OCI-LY3 (cell line): ENCODE data around the gene UAP1L1.

Experiments used
- H2AFZ ChIP-seq: fragments of 200-600, 300-600 bp; shearing (Covaris generic); 2 replicates; pipeline ENCODE4 v1.6.0; 2014; ENCODE audit warnings: antibody characterized with exemption, low read depth, low read length
- H3K27ac ChIP-seq: fragments of 200-600, 300-600 bp; sonication (generic); 2 replicates; pipeline ENCODE4 v1.5.1; 2014; ENCODE audit warnings: mild to moderate bottlenecking, low read length, moderate library complexity, mixed read lengths
- H3K27me3 ChIP-seq: fragments of 200-600, 300-600 bp; sonication (generic); 2 replicates; pipeline ENCODE4 v1.6.1; 2014; ENCODE audit warnings: low read depth, low read length, mixed read lengths
- H3K36me3 ChIP-seq: fragments of 200-600, 300-600 bp; sonication (generic); replicated peaks from 2 replicates; pipeline ENCODE3; 2014; ENCODE audit warnings: low read depth, low read length, mixed read lengths
- H3K4me1 ChIP-seq: fragments of 300-600, 200-600 bp; sonication (generic); 2 replicates; pipeline ENCODE4 v1.6.1; 2014; ENCODE audit warnings: low read length, mixed read lengths
- H3K4me2 ChIP-seq: fragments of 200-600, 300-600 bp; sonication (generic); 2 replicates; pipeline ENCODE4 v1.6.1; 2014; ENCODE audit warnings: low read length, mixed read lengths
- H3K4me3 ChIP-seq: fragments of 300-600, 200-600 bp; sonication (generic); 2 replicates; pipeline ENCODE4 v1.5.1; 2014; ENCODE audit warnings: antibody characterized with exemption, mild to moderate bottlenecking, low read length, moderate library complexity
- H3K79me2 ChIP-seq: fragments of 300-600, 200-600 bp; shearing (Covaris generic); 2 replicates; pipeline ENCODE4 v1.6.1; 2014; ENCODE audit warnings: mild to moderate bottlenecking, low read length, mixed read lengths
- H3K9ac ChIP-seq: fragments of 300-600, 200-600 bp; shearing (Covaris generic); 2 replicates; pipeline ENCODE4 v1.6.0; 2014; ENCODE audit warnings: mild to moderate bottlenecking, low read length, moderate library complexity
- H3K9me3 ChIP-seq: fragments of 200-600, 300-600 bp; shearing (Covaris generic); 2 replicates; pipeline ENCODE4 v1.6.1; 2014; ENCODE audit warnings: low read length, mixed read lengths; ENCODE audit not compliant: insufficient read depth
- H4K20me1 ChIP-seq: fragments of 200-600, 300-600 bp; sonication (generic); 2 replicates; pipeline ENCODE4 v1.6.1; 2016; ENCODE audit warnings: low read length, mixed read lengths; ENCODE audit not compliant: insufficient read depth
- EZH2phosphoT487 ChIP-seq: fragments of 200-600 bp; shearing (Covaris generic); IDR thresholded peaks from 2 replicates; pipeline ENCODE4 v1.6.1; 2018; ENCODE audit warnings: antibody characterized with exemption, mixed run types, low read depth
- TF ChIP-seq, protein P1 (sequence below): fragments of 200-600, 300-600 bp; sonication (generic); IDR thresholded peaks from 2 replicates; pipeline ENCODE4 v1.5.1; 2014; ENCODE audit warnings: antibody characterized with exemption, low read length, low read depth

The UAP1L1 gene

DNA sequence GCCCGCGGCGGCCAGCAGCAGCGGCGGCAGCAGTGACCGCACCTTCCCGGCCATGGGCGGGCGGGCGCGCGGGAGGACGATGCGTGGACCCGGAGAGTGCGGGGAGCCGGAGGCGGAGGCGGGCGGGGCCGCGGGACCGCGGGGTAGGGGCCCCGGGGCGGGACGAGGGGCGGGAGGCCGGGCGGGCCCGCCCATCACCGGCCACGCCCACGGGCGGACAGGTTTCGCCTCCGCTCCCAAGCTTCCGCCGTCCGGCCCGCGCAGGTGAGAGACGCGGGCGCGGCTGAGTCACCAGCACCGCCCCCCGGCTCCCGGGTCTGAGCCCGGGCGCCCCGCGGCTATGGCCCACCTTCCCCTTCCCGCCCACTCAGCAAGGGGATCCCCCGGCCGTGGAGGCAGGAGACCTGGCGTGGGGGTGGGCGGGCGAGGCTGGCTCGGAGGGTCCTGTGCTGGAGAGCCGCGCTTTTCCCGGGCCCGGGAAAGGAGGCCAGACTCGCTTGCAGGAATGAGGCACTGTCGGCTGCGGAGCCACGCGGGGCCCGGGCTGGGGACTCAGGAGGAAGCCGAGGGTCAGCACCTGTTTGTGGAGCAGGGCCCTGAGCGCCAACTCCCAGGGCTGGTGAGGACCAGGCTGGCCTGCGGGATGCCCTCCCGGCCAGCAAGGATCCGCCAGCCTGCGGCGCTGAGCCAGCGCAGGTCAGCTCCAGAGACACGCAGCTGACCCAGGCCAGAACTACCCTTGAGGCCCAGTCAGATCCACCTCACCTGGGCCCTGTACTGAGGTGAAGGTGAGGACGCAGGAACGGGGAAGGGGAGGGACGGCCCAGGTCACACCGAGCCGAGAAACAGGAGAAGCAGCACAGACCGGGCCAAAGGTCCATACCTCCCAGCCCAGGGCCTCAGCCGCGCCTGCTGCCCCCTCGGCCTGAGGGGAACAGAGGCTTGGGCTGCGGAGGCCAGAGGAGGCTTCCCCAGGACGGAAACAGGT lies 23.1 kb upstream of the UAP1L1 start, which contains the start of gene ENTPD2:
TSS of gene ENTPD2 (minus strand) at position 118 of the 988 bp plus-strand sequence. CDS start at position 54, 64 bp downstream.
- Histone ChIP-seq H4K20me1 (no peaks in the 10 kb centered on the region), H3K4me1 (no peaks in the 10 kb centered on the region), H2AFZ (no peak within 1 kb of the TSS), H3K9ac (no peak within 1 kb of the TSS), H3K27ac (no peak within 1 kb of the TSS), H3K27me3 (peaks cover 3% of the 10 kb centered on the region; the same call in 1 of the 2 replicates), H3K4me2 (no peak within 1 kb of the TSS), H3K4me3 (no peak within 1 kb of the TSS), H3K36me3 (no peaks in the 10 kb centered on the region), H3K79me2 (no peaks in the 10 kb centered on the region), H3K9me3 (no peaks in the 10 kb centered on the region)
- no peak for TF ChIP-seq EZH2phosphoT487
- TF ChIP-seq, protein P1, sequence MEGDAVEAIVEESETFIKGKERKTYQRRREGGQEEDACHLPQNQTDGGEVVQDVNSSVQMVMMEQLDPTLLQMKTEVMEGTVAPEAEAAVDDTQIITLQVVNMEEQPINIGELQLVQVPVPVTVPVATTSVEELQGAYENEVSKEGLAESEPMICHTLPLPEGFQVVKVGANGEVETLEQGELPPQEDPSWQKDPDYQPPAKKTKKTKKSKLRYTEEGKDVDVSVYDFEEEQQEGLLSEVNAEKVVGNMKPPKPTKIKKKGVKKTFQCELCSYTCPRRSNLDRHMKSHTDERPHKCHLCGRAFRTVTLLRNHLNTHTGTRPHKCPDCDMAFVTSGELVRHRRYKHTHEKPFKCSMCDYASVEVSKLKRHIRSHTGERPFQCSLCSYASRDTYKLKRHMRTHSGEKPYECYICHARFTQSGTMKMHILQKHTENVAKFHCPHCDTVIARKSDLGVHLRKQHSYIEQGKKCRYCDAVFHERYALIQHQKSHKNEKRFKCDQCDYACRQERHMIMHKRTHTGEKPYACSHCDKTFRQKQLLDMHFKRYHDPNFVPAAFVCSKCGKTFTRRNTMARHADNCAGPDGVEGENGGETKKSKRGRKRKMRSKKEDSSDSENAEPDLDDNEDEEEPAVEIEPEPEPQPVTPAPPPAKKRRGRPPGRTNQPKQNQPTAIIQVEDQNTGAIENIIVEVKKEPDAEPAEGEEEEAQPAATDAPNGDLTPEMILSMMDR, result no peak

DNA sequence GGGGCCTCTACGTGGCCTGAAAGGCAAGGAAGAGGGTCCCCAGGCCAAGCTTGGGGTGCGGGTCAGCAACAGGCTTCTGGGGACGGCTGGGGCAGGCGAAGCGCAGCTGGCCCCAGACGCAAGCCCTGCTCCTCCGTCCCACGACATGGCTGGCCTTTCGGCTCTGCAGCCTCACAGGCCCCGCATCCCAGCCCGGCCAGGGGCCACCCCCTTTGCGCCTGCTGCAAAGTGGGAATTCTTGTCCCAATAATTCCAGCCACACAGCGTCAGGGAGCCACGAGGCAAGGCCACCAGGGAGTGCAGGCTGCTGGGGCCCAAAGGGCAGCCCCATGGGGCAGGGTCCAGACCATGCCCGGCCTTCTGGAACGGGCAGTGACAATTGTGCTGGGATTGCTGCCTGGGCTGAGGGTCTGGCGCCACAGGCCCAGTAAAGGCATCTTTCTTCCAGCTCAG lies 22.4 kb upstream of the UAP1L1 start:
- peaks cover 3% of the 10 kb centered on the region; the same call in 1 of the 2 replicates for H3K27me3 ChIP-seq
- no peak overlapping the region for H3K27ac ChIP-seq
- no peaks in the 10 kb centered on the region for H3K79me2 ChIP-seq
- H3K36me3 ChIP-seq, result no peaks in the 10 kb centered on the region
- H2AFZ ChIP-seq, result no peak overlapping the region
- H3K4me3 ChIP-seq, result no peak overlapping the region
- H4K20me1 ChIP-seq, result no peaks in the 10 kb centered on the region
- H3K4me2 ChIP-seq, result no peak overlapping the region
- no peaks in the 10 kb centered on the region for H3K9me3 ChIP-seq
- TF ChIP-seq EZH2phosphoT487, result no peak
- TF ChIP-seq, protein P1, result no peak
- no peaks in the 10 kb centered on the region for H3K4me1 ChIP-seq
- no peak overlapping the region for H3K9ac ChIP-seq

- Histone ChIP-seq H3K9me3 (no peaks in the 10 kb centered on the region), H3K27me3 (no peaks in the 10 kb centered on the region), H3K27ac (no peak overlapping the region), H4K20me1 (no peaks in the 10 kb centered on the region), H3K4me3 (no peak overlapping the region), H3K79me2 (no peaks in the 10 kb centered on the region), H3K9ac (no peak overlapping the region), H3K4me2 (no peak overlapping the region), H3K36me3 (no peaks in the 10 kb centered on the region), H2AFZ (no peak overlapping the region), H3K4me1 (no peaks in the 10 kb centered on the region)
- TF ChIP-seq, protein P1, result no peak
- TF ChIP-seq EZH2phosphoT487, result no peak
Observed at GRCh38 chr9:137055385-137056364, 21.6 kb upstream of the UAP1L1 start.
